Smooth muscle cell (in vitro differentiated cells): ENCODE data around the gene HUS1. TPM values are rescaled to one million over a fixed set of nuclear protein-coding genes. Genes with fewer than 3 reads are reported as not detected.
A peak's percentile ranks its signal among the peaks of the same experiment; 100 is the strongest.

Source experiments
- DNase-seq: peaks from one replicate; lab custom pipeline; 2025; ENCODE audit not compliant: unreplicated experiment; lab: John Stamatoyannopoulos, UW
- H2AFZ ChIP-seq: fragments of 200-600 bp; sonication (generic); 2 replicates; pipeline ENCODE4 v1.6.0; 2016; ENCODE audit warnings: antibody characterized with exemption, low read depth, mild to moderate bottlenecking
- H3F3A ChIP-seq: fragments of 200-600 bp; sonication (generic); 2 replicates; pipeline ENCODE4 v1.6.0; 2017; ENCODE audit warnings: antibody characterized with exemption, low read depth
- H3K27ac ChIP-seq: fragments of 200-600 bp; sonication (generic); 2 replicates; pipeline ENCODE4 v1.5.1; 2016; ENCODE audit warnings: low read depth, mild to moderate bottlenecking
- H3K27me3 ChIP-seq: fragments of 200-600 bp; sonication (generic); 2 replicates; pipeline ENCODE4 v1.6.1; 2016; ENCODE audit warnings: low read depth, mild to moderate bottlenecking
- H3K36me3 ChIP-seq: fragments of 200-600 bp; sonication (generic); 2 replicates; pipeline ENCODE4 v1.5.1; 2016; ENCODE audit warnings: low read depth
- H3K4me1 ChIP-seq: fragments of 200-600 bp; sonication (generic); 2 replicates; pipeline ENCODE4 v1.5.1; 2016; ENCODE audit warnings: low read depth
- H3K4me2 ChIP-seq: fragments of 200-600 bp; sonication (generic); 2 replicates; pipeline ENCODE4 v1.6.0; 2016; ENCODE audit warnings: mild to moderate bottlenecking
- H3K4me3 ChIP-seq: fragments of 200-600 bp; sonication (generic); 2 replicates; pipeline ENCODE4 v1.5.1; 2016; ENCODE audit warnings: mild to moderate bottlenecking
- H3K79me2 ChIP-seq: fragments of 200-600 bp; sonication (generic); 2 replicates; pipeline ENCODE4 v1.6.0; 2016; ENCODE audit warnings: low read depth, mild to moderate bottlenecking
- H3K9ac ChIP-seq: fragments of 200-600 bp; sonication (generic); 2 replicates; pipeline ENCODE4 v1.6.0; 2016; ENCODE audit warnings: low read depth
- H3K9me3 ChIP-seq: fragments of 200-600 bp; sonication (generic); replicated peaks from 2 replicates; pipeline ENCODE4 v1.5.1; 2016; ENCODE audit warnings: low read depth
- H4K20me1 ChIP-seq: fragments of 200-600 bp; sonication (generic); 2 replicates; pipeline ENCODE4 v1.6.0; 2016; ENCODE audit warnings: low read depth
- CTCF ChIP-seq: fragments of 200-600 bp; sonication (generic); IDR thresholded peaks from 2 replicates; pipeline ENCODE4 v1.5.1; 2017; ENCODE audit warnings: borderline replicate concordance, mild to moderate bottlenecking, antibody characterized with exemption; ENCODE audit not compliant: insufficient read depth, poor library complexity, severe bottlenecking
- WGBS: methylation state at CpG from one replicate; pipeline ENCODE4 v1.1.7; 2016; ENCODE audit warnings: low lambda C conversion rate; 5-methylcytosine and 5-hydroxymethylcytosine counted together
- polyA plus RNA-seq: library from polyadenylated mRNA; unstranded; fragments of >200 nt; fragmentation: Nextera tagmentation; extraction: Ambion mirVana; gene quantifications from 2 replicates; pipeline ENCODE4 v1.2.1, GENCODE V29; 2016
- total RNA-seq: library from RNA; depleted of rRNA; stranded (reverse); fragments of >200 nt; gene quantifications from 2 replicates; pipeline ENCODE4 v1.2.3, GENCODE V29; 2014

The HUS1 gene
- total and polyA plus RNA-seq, 2 experiments from 2014 or later: 13.2 to 35.8 TPM

GRCh38 chr7:47939425-47940036 is 39.9 kb downstream of the HUS1 start:
- WGBS: 96% methylated on average over 4 of the region's 7 CpGs
- DNase-seq: no peak
- no peak overlapping the region for H3K4me3 ChIP-seq
- no peaks in the 10 kb centered on the region for H3K9me3 ChIP-seq
- H3K4me2 ChIP-seq: no peak overlapping the region
- H4K20me1 ChIP-seq: no peaks in the 10 kb centered on the region
- no peak overlapping the region for H3K9ac ChIP-seq
- no peaks in the 10 kb centered on the region for H3F3A ChIP-seq
- no peak overlapping the region for H3K27ac ChIP-seq
- no peaks in the 10 kb centered on the region for H3K27me3 ChIP-seq
- H3K79me2 ChIP-seq: no peaks in the 10 kb centered on the region
- no peaks in the 10 kb centered on the region for H3K36me3 ChIP-seq
- H2AFZ ChIP-seq: no peak overlapping the region
- H3K4me1 ChIP-seq: peaks cover 5% of the 10 kb centered on the region
- TF ChIP-seq CTCF: no peak

DNA sequence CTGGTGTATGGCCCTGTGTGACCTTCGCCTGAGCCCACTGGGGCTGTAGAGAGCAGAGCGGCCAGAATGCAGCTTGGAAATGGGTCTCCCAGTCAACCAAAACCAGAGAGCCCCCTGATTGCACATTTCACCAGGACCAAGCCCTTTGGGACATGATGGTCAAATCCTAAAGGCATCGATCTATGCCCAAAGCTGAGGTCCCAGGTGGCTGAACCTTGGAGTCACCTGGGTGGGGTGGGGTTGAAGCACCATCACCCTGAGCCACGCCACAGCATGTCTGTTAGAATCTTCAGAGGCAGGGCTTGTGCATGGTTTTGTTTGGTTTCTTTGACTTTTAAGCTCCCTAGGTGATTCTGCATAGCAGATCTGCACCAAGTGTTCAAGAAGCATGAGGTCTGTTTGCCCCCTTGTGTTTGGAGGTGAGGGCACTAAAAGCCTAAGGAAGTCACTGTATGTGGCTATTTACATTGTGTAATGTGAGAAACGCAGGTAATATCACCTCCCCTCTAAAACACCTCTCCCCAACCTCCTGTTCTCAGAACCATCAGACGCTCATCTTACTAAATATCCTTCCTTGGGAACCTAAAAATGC is 40.7 kb downstream of the HUS1 start:
- H3F3A ChIP-seq: no peaks in the 10 kb centered on the region
- H3K4me2 ChIP-seq: no peak overlapping the region
- DNase-seq: no peak
- H3K27ac ChIP-seq: no peak overlapping the region
- H3K79me2 ChIP-seq: no peaks in the 10 kb centered on the region
- no peaks in the 10 kb centered on the region for H4K20me1 ChIP-seq
- no peaks in the 10 kb centered on the region for H3K36me3 ChIP-seq
- no peaks in the 10 kb centered on the region for H3K27me3 ChIP-seq
- peak; percentile 6 for TF ChIP-seq CTCF
- H2AFZ ChIP-seq: no peak overlapping the region
- no peak overlapping the region for H3K4me3 ChIP-seq
- peaks cover 5% of the 10 kb centered on the region for H3K4me1 ChIP-seq
- no peak overlapping the region for H3K9ac ChIP-seq
- H3K9me3 ChIP-seq: no peaks in the 10 kb centered on the region
- 88% methylated on average over 6 of the region's 6 CpGs for whole genome bisulfite sequencing

- Histone ChIP-seq H3K36me3 (no peaks in the 10 kb centered on the region), H3F3A (no peaks in the 10 kb centered on the region), H4K20me1 (no peaks in the 10 kb centered on the region), H3K9me3 (no peaks in the 10 kb centered on the region), H3K79me2 (no peaks in the 10 kb centered on the region), H3K27ac (no peak overlapping the region), H3K4me2 (no peak overlapping the region), H2AFZ (no peak overlapping the region), H3K27me3 (no peaks in the 10 kb centered on the region), H3K9ac (no peak overlapping the region), H3K4me3 (no peak overlapping the region), H3K4me1 (peaks cover 5% of the 10 kb centered on the region)
- DNase-seq: no peak
- no peak for TF ChIP-seq CTCF
- 93% methylated on average over 11 of the region's 11 CpGs for WGBS
Measured at GRCh38 chr7:47937711-47938573, 41.5 kb downstream of the HUS1 start.
